OCI-LY1 (cell line): Measurements from ENCODE around the gene GID8.
"Not testable (repeated sequence)": the region's sequence is repeated elsewhere in the genome, so short reads cannot be mapped to it uniquely, and the experiment has no call there.

Source experiments
- H2AFZ ChIP-seq: fragments of 200-600 bp; sonication (generic), shearing (Covaris generic); 2 replicates; pipeline ENCODE4 v1.6.0; 2014; ENCODE audit warnings: antibody characterized with exemption, mild to moderate bottlenecking, low read length
- H3F3A ChIP-seq: fragments of 200-600 bp; sonication (generic), shearing (Covaris generic); 2 replicates; pipeline ENCODE4 v1.6.0; 2014; ENCODE audit warnings: mild to moderate bottlenecking, antibody characterized with exemption, low read length, moderate library complexity; ENCODE audit not compliant: insufficient read depth
- H3K27ac ChIP-seq: fragments of 200-600 bp; sonication (generic); 2 replicates; pipeline ENCODE4 v1.5.1; 2014; ENCODE audit warnings: low read length, mixed run types, mild to moderate bottlenecking, low read depth; ENCODE audit not compliant: poor library complexity, severe bottlenecking
- H3K27me3 ChIP-seq: fragments of 200-600 bp; sonication (generic); 2 replicates; pipeline ENCODE4 v1.6.0; 2014; ENCODE audit warnings: antibody characterized with exemption, mild to moderate bottlenecking, low read length, moderate library complexity; ENCODE audit not compliant: insufficient read depth
- H3K36me3 ChIP-seq: fragments of 200-600 bp; sonication (generic); 2 replicates; pipeline ENCODE4 v1.6.1; 2014; ENCODE audit warnings: mild to moderate bottlenecking, antibody characterized with exemption, low read length, moderate library complexity, mixed read lengths; ENCODE audit not compliant: insufficient read depth
- H3K4me1 ChIP-seq: fragments of 200-600 bp; sonication (generic); 2 replicates; pipeline ENCODE4 v1.5.1; 2014; ENCODE audit warnings: mild to moderate bottlenecking, low read length, moderate library complexity; ENCODE audit not compliant: insufficient read depth, severe bottlenecking
- H3K4me2 ChIP-seq: fragments of 200-600 bp; sonication (generic), shearing (Covaris generic); 2 replicates; pipeline ENCODE4 v1.6.1; 2014; ENCODE audit warnings: low read length
- H3K4me3 ChIP-seq: fragments of 200-600 bp; sonication (generic); 2 replicates; pipeline ENCODE4 v1.5.1; 2014; ENCODE audit warnings: low read length, low read depth, mild to moderate bottlenecking, mixed read lengths; ENCODE audit not compliant: poor library complexity, severe bottlenecking
- H3K79me2 ChIP-seq: fragments of 200-600 bp; shearing (Covaris generic); 2 replicates; pipeline ENCODE4 v1.6.1; 2016; ENCODE audit warnings: mixed run types, low read length, mixed read lengths; ENCODE audit not compliant: insufficient read depth
- H3K9ac ChIP-seq: fragments of 200-600 bp; sonication (generic), shearing (Covaris generic); 2 replicates; pipeline ENCODE4 v1.6.1; 2014; ENCODE audit warnings: mild to moderate bottlenecking, low read length, mixed read lengths
- H3K9me2 ChIP-seq: fragments of 200-600 bp; sonication (generic), shearing (Covaris generic); 2 replicates; pipeline ENCODE4 v1.6.1; 2014; ENCODE audit warnings: low read depth, mild to moderate bottlenecking, low read length, mixed read lengths
- H3K9me3 ChIP-seq: fragments of 200-600 bp; shearing (Covaris generic); 2 replicates; pipeline ENCODE4 v1.6.1; 2014; ENCODE audit warnings: low read length, mixed read lengths
- H4K20me1 ChIP-seq: fragments of 200-600 bp; sonication (generic), shearing (Covaris generic); 2 replicates; pipeline ENCODE4 v1.6.0; 2016; ENCODE audit warnings: mild to moderate bottlenecking, low read length; ENCODE audit not compliant: insufficient read depth
- CTCF ChIP-seq: fragments of 200-600 bp; sonication (generic), shearing (Covaris generic); IDR thresholded peaks from 2 replicates; pipeline ENCODE4 v1.5.1; 2017; ENCODE audit warnings: mild to moderate bottlenecking, antibody characterized with exemption, low read length, moderate library complexity, mixed read lengths
- EZH2 ChIP-seq: fragments of 200-600 bp; sonication (generic), shearing (Covaris generic); IDR thresholded peaks from 2 replicates; pipeline ENCODE4 v1.8.0; 2017; ENCODE audit warnings: borderline replicate concordance, mixed run types, mild to moderate bottlenecking, antibody characterized with exemption, low read length, moderate library complexity, mixed read lengths

Gene GID8

DNA sequence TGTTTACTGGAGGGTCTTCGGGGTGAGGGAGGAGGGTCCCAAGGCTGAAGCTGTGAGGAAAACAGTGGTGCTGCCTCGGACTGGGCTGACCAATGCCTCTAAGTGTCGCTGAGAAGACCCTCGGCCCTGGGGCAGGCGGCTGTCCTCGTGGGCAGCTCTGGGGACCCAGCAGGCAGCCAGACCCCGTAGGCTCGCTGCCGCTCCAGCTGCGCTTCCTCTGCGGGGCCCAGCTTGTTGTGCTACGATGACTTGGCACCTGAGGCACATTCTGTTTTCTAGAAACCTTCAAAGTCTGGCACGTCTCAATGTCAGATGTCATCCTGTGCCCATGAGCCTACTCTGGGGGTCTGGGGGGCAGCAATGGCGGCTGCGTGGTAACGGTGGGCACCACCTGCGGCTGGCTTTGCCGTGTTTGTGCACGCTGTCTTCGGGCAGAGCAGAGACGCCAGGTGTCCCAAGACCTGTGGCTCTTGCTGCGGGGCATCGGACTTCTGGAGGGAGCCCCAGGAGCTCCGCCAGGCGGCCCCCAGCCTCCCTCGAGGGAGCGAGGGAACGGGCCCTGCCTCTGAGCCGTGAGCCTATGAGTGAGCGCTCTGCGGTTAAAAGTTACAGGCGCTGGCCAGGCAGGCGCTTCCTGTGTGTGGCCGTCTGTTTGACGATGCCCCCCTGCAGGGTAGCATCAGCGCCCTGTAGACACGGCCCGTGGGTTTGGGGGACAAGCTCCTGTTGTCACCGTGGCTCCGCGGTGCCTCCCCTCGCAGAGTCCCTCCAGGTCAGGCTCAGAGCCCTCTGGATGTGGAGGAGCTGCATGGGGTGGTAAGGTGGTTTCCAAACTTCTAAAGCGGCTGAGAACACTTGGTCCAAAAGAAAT, 21.4 kb downstream of the GID8 start:
- H3K4me3 ChIP-seq, result no peak overlapping the region
- no peak overlapping the region for H3K27ac ChIP-seq
- H3K27me3 ChIP-seq, result no peaks in the 10 kb centered on the region
- no peaks in the 10 kb centered on the region for H3K79me2 ChIP-seq
- TF ChIP-seq CTCF, result no peak
- TF ChIP-seq EZH2, result no peak
- peaks cover 23% of the 10 kb centered on the region for H3K36me3 ChIP-seq
- no peaks in the 10 kb centered on the region for H4K20me1 ChIP-seq
- peaks cover 6% of the 10 kb centered on the region for H3K4me1 ChIP-seq
- no peak overlapping the region for H3K4me2 ChIP-seq
- H3K9ac ChIP-seq, result no peak overlapping the region
- H3K9me2 ChIP-seq, result no peaks in the 10 kb centered on the region
- H3K9me3 ChIP-seq, result no peaks in the 10 kb centered on the region
- H3F3A ChIP-seq, result no peaks in the 10 kb centered on the region
- H2AFZ ChIP-seq, result no peak overlapping the region

- no peaks in the 10 kb centered on the region for H3K27me3 ChIP-seq
- no peaks in the 10 kb centered on the region for H3K9me2 ChIP-seq
- no peak overlapping the region for H3K9ac ChIP-seq
- H2AFZ ChIP-seq, result no peak overlapping the region
- no peaks in the 10 kb centered on the region for H3K4me1 ChIP-seq
- no peaks in the 10 kb centered on the region for H3F3A ChIP-seq
- no peaks in the 10 kb centered on the region for H3K79me2 ChIP-seq
- no peaks in the 10 kb centered on the region for H3K9me3 ChIP-seq
- H3K36me3 ChIP-seq, result peaks cover 30% of the 10 kb centered on the region
- H3K27ac ChIP-seq, result no peak overlapping the region
- H3K4me3 ChIP-seq, result no peak overlapping the region
- no peak overlapping the region for H3K4me2 ChIP-seq
- TF ChIP-seq CTCF (no peak), EZH2 (no peak)
- no peaks in the 10 kb centered on the region for H4K20me1 ChIP-seq
Observed at GRCh38 chr20:62959998-62960436, 22.1 kb downstream of the GID8 start.

GRCh38 chr20:62960446-62961309, 22.7 kb downstream of the GID8 start:
- H3F3A ChIP-seq, H3K4me1 ChIP-seq, H3K4me2 ChIP-seq, H3K9ac ChIP-seq, H3K9me3 ChIP-seq, H3K9me2 ChIP-seq, H3K79me2 ChIP-seq, H3K27ac ChIP-seq, H3K27me3 ChIP-seq, H4K20me1 ChIP-seq, H2AFZ ChIP-seq, H3K4me3 ChIP-seq: not testable (repeated sequence)
- H3K36me3 ChIP-seq, result peaks cover 33% of the 10 kb centered on the region
